ENCODE data around the gene TLE2.

The TLE2 gene

DNA sequence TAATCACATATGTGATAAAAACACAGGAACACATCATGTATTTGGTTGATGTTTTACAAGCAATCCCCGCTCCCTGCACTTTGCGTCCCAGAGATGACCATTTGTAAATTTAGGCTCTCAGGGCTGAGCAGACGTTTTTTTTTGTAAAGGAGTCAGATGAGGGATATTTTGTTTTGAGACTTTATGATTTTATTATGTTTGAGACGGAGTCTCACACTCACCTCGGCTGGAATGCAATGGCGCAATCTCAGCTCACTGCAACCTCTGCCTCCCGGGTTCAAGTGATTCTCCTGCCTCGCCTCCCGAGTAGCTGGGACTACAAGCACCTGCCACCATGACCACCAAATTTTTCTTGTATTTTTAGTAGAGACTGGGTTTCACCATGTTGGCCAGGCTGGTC lies 50.3 kb downstream of the TLE2 start:
- Histone ChIP-seq H3K36me3 (ENCODE audit: control insufficient read depth, insufficient read depth, low read length) (no peaks in the 10 kb centered on the region), H3K27ac (ENCODE audit: low read depth, low read length, severe bottlenecking) (no peak overlapping the region), H3K9me3 (ENCODE audit: control insufficient read depth, low read length) (no peaks in the 10 kb centered on the region), H3K4me3 (ENCODE audit: extremely low read depth, insufficient read depth, low read length, poor library complexity, severe bottlenecking) (no peak overlapping the region), H3K4me1 (ENCODE audit: control insufficient read depth, insufficient read depth, low read length, poor library complexity, severe bottlenecking) (peaks cover 8% of the 10 kb centered on the region)
- WGBS, 2 experiments (ENCODE audit: insufficient coverage in 2 of 2), result 81 to 87% methylated on average over 3 to 8 of the region's 9 CpGs

DNA sequence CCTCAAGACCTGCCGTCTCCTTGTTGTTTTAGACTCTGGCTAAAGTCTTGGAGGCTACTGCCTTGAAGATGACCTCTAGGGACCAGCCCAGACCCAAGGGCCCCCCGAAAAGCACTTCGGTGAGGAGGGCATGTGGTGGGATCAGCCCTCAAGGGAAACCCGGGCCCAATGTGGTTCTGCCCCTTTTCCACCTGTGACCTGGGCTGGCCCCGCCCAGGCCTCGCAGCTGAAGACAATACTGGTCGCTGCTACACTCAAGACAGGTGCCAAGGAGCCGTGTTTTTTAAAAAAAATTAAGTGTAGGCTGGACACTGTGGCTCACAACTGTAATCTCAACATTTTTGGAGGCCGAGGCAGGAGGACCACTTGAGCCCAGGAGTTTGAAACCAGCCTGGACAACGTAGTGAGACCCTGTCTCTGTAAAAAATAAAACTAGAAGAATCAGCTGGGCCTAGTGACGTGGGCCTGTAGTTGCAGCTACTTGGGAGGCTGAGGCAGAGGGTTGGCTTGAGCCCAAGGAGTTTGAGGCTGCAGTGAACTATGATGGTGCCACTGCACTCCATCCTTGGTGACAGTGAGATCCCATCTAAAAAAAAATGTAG lies 50.8 kb downstream of the TLE2 start:
- WGBS, 2 experiments (ENCODE audit: insufficient coverage in 2 of 2), result 68% methylated on average over 8 to 11 of the region's 11 CpGs
- no peak overlapping the region for H3K27ac ChIP-seq (ENCODE audit: low read depth, low read length, severe bottlenecking)
- H3K4me3 ChIP-seq (ENCODE audit: extremely low read depth, insufficient read depth, low read length, poor library complexity, severe bottlenecking), result no peak overlapping the region
- H3K4me1 ChIP-seq (ENCODE audit: control insufficient read depth, insufficient read depth, low read length, poor library complexity, severe bottlenecking), result peaks cover 8% of the 10 kb centered on the region
- no peaks in the 10 kb centered on the region for H3K9me3 ChIP-seq (ENCODE audit: control insufficient read depth, low read length)
- no peaks in the 10 kb centered on the region for H3K36me3 ChIP-seq (ENCODE audit: control insufficient read depth, insufficient read depth, low read length)

DNA sequence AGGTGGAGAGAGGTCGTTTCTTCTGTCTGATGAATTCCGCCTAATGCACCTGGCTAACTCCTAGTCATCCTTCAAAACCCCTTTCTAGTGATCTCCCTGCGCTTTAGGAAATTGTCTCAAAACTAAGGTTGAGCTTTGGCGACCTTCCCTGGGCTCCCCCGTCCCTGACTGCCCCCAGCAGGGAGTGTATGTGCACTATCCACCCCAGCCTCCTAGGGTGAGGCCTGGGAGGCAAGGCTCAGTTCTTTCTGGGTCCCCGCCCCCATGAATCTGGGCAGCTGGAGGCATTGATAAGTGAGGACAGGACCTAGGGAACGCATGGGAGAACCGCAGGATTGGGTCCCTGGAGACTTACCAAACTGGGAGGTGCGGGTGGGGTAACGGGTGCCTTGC lies 51.3 kb downstream of the TLE2 start:
- H3K36me3 ChIP-seq (ENCODE audit: control insufficient read depth, insufficient read depth, low read length), result no peaks in the 10 kb centered on the region
- H3K4me3 ChIP-seq (ENCODE audit: extremely low read depth, insufficient read depth, low read length, poor library complexity, severe bottlenecking), result peak overlapping the region; percentile 42
- H3K27ac ChIP-seq (ENCODE audit: low read depth, low read length, severe bottlenecking), result no peak overlapping the region
- H3K9me3 ChIP-seq (ENCODE audit: control insufficient read depth, low read length), result no peaks in the 10 kb centered on the region
- peaks cover 8% of the 10 kb centered on the region for H3K4me1 ChIP-seq (ENCODE audit: control insufficient read depth, insufficient read depth, low read length, poor library complexity, severe bottlenecking)
- WGBS, 2 experiments (ENCODE audit: insufficient coverage in 2 of 2), result 6 to 23% methylated on average over 7 to 8 of the region's 10 CpGs

DNA sequence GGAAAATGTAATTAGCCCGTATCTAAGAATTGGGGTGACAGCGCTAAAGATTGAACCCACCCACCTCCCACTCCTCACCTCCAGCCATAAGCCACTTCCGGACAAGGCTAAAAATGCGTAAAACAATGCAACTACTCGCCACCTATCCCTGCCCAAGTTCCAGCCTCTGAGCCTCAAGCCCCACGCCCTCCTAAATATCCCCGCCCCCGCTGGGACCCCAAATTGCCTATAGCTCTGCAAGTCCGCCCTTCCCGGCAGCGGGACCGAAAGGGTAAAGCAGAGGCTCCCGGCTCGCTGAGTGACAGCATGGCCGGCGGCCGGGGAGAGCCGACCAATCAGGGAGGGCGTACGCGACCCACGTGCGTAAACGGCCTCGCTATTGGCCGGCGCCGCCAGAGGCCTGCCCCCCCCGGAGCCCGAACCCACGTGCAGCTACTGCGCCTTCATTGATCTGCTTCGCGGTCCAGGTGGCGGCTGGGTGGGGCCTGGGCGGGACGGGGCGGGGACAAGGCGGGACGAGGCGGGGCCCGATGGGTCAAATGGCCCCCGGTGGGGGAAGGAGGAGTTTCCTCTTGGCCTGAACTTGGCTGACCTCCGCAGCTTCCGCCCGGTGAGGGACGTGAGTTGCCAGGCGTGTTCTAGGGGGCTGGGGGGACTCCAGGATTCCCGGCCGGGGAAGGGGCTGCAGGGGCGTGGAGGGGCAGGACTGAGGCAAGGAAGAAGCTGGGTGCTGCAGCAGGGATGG lies 51.9 kb downstream of the TLE2 start, which contains the start of gene TLE6:
Gene TLE6, plus strand, starts transcription at position 564 of the 745 bp plus-strand sequence. CDS start 670 bp downstream, outside the sequence.
- Histone ChIP-seq H3K4me3 (ENCODE audit: extremely low read depth, insufficient read depth, low read length, poor library complexity, severe bottlenecking) (peak within 1 kb of the TSS; percentile 42), H3K9me3 (ENCODE audit: control insufficient read depth, low read length) (no peaks in the 10 kb centered on the region), H3K4me1 (ENCODE audit: control insufficient read depth, insufficient read depth, low read length, poor library complexity, severe bottlenecking) (peaks cover 8% of the 10 kb centered on the region), H3K27ac (ENCODE audit: low read depth, low read length, severe bottlenecking) (no peak within 1 kb of the TSS), H3K36me3 (ENCODE audit: control insufficient read depth, insufficient read depth, low read length) (no peaks in the 10 kb centered on the region)
- 1% methylated on average over 42 to 44 of the region's 51 CpGs for WGBS, 2 experiments (ENCODE audit: insufficient coverage in 2 of 2)

DNA sequence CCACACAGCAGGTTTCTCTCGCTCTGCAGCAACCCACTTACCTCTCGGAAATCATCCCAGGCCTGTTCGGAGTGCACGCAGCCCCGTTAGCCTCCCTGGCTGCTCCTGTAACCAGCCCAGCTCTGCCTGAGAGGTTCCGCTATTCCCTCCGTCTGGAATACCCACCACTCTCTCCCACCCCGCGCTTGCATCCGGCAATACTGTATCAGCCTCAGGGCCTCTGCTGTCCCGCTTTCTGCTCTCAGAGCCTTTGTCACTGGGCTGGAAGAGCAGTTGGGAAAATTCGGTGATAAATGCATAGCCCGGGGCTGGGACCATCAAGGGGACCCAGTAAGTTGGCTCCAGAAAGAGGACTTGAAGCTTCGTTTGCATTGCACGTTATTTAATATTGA lies 52.5 kb downstream of the TLE2 start:
- no peaks in the 10 kb centered on the region for H3K9me3 ChIP-seq (ENCODE audit: control insufficient read depth, low read length)
- H3K4me1 ChIP-seq (ENCODE audit: control insufficient read depth, insufficient read depth, low read length, poor library complexity, severe bottlenecking), result peaks cover 8% of the 10 kb centered on the region
- 10 to 15% methylated on average over 8 to 12 of the region's 15 CpGs for whole genome bisulfite sequencing, 2 experiments (ENCODE audit: insufficient coverage in 2 of 2)
- no peak overlapping the region for H3K27ac ChIP-seq (ENCODE audit: low read depth, low read length, severe bottlenecking)
- H3K4me3 ChIP-seq (ENCODE audit: extremely low read depth, insufficient read depth, low read length, poor library complexity, severe bottlenecking), result peak overlapping the region; percentile 42
- no peaks in the 10 kb centered on the region for H3K36me3 ChIP-seq (ENCODE audit: control insufficient read depth, insufficient read depth, low read length)

DNA sequence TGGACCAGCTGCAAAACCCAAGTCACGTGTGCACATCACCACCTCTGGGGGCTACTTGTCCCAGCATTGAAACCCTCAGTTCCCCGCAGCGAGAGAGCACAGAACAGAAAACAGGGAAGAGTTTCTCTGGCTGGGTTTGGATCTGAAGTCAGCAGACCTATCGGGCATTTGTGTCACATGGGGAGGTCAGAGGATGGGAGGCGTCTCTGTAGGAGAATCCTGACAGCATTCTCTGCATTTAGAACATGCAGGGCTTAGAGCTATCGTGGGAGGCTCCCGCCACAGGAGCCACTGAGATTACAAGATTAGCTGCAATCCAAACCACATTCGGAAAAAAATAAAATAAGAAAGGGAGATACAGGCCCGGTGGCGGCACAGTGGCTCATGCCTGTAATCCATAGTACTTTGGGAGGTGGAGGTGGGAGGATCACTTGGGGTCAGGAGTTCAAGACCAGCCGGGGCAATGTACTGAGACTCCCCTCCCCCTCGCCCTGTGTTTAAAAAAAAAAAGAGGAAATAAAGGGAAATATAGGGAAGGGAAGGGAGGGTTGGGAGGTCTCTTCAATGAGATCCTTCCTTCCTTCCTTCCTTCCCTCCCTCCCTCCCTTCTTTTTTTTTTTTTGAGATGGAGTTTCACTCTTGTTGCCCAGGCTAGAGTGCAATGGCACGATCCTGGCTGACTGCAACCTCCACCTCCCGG lies 54.6 kb downstream of the TLE2 start:
- H3K27ac ChIP-seq (ENCODE audit: low read depth, low read length, severe bottlenecking), result no peak overlapping the region
- no peaks in the 10 kb centered on the region for H3K9me3 ChIP-seq (ENCODE audit: control insufficient read depth, low read length)
- WGBS, 2 experiments (ENCODE audit: insufficient coverage in 2 of 2), result 58 to 68% methylated on average over 6 to 12 of the region's 14 CpGs
- H3K36me3 ChIP-seq (ENCODE audit: control insufficient read depth, insufficient read depth, low read length), result no peaks in the 10 kb centered on the region
- no peak overlapping the region for H3K4me3 ChIP-seq (ENCODE audit: extremely low read depth, insufficient read depth, low read length, poor library complexity, severe bottlenecking)
- peaks cover 8% of the 10 kb centered on the region for H3K4me1 ChIP-seq (ENCODE audit: control insufficient read depth, insufficient read depth, low read length, poor library complexity, severe bottlenecking)

DNA sequence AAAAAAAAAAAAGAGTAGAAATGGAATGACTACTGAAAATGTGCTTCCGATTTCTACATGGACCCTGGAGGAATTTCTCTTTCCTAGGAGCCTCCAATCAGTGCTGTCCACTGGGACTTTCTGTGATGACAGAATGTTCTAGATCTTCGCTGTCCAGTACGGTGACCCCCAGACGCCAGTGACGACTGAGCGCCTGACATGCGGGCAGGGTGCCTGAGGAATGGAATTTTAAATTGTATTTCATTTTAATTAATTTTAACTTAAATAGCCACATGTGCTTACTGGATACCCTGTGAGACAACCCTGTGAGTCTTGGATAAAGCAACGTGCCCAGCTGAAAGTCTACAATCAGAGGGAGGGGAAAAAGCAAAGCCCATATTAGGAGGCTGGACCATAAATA lies 55.9 kb downstream of the TLE2 start:
- Histone ChIP-seq H3K27ac (ENCODE audit: low read depth, low read length, severe bottlenecking) (no peak overlapping the region), H3K4me1 (ENCODE audit: control insufficient read depth, insufficient read depth, low read length, poor library complexity, severe bottlenecking) (peaks cover 8% of the 10 kb centered on the region), H3K36me3 (ENCODE audit: control insufficient read depth, insufficient read depth, low read length) (no peaks in the 10 kb centered on the region), H3K9me3 (ENCODE audit: control insufficient read depth, low read length) (no peaks in the 10 kb centered on the region), H3K4me3 (ENCODE audit: extremely low read depth, insufficient read depth, low read length, poor library complexity, severe bottlenecking) (no peak overlapping the region)
- WGBS, 2 experiments (ENCODE audit: insufficient coverage in 2 of 2), result 77 to 83% methylated on average over 2 to 6 of the region's 8 CpGs

DNA sequence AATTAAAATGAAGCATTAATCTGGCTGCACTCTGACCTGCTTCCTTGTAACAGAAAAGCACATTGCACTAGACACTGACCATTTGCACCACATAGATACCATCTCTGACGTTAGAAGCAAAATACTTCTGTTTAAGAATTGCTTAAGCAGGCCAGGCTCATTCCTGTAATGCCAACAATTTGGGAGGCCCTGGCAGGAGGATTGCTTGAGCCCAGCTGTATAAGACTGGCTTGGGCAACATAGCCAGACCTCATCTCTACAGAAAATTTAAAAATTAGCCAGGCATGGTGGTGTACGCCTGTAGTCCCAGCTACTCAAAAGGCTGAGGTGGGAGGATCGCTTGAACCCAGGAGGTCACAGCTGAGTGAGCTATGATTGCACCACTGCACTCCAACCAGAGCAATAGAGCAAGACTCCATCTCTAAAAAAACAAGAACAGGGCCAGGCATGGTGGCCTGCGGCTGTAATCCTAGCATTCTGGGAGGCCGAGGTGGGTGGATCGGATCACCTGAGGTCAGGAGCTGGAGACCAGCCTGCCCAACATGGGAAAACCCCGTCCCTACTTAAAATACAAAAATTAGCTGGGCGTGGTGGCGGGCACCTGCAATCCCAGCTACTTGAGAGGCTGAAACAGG lies 58.8 kb downstream of the TLE2 start:
- Histone ChIP-seq H3K9me3 (ENCODE audit: control insufficient read depth, low read length) (no peaks in the 10 kb centered on the region), H3K36me3 (ENCODE audit: control insufficient read depth, insufficient read depth, low read length) (no peaks in the 10 kb centered on the region), H3K4me3 (ENCODE audit: extremely low read depth, insufficient read depth, low read length, poor library complexity, severe bottlenecking) (no peak overlapping the region), H3K27ac (ENCODE audit: low read depth, low read length, severe bottlenecking) (no peak overlapping the region), H3K4me1 (ENCODE audit: control insufficient read depth, insufficient read depth, low read length, poor library complexity, severe bottlenecking) (no peaks in the 10 kb centered on the region)
- 84 to 87% methylated on average over 8 to 9 of the region's 9 CpGs for WGBS, 2 experiments (ENCODE audit: insufficient coverage in 2 of 2)

DNA sequence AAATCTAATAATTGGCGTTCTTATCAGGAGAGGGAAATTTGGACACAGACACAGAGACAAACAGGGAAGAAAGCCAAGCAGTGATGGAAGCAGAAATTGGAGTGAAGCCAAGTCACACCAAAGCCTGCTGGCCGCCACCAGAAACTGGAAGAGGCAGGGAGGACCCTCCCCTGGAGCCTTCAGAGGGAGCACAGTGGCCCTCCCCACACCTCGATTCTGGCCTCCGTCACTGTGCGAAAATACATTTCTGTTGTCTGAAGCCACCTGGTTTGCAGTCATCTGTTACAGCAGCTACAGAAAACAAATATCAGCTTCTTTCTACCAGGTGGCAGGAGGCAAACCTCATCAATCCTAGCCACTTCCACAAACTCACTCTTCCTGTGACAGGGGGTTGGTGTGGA lies 60.0 kb downstream of the TLE2 start:
- 93% methylated on average over 5 of the region's 5 CpGs for WGBS, 2 experiments (ENCODE audit: insufficient coverage in 2 of 2)
- H3K36me3 ChIP-seq (ENCODE audit: control insufficient read depth, insufficient read depth, low read length), result no peaks in the 10 kb centered on the region
- no peak overlapping the region for H3K27ac ChIP-seq (ENCODE audit: low read depth, low read length, severe bottlenecking)
- H3K4me1 ChIP-seq (ENCODE audit: control insufficient read depth, insufficient read depth, low read length, poor library complexity, severe bottlenecking), result no peaks in the 10 kb centered on the region
- H3K4me3 ChIP-seq (ENCODE audit: extremely low read depth, insufficient read depth, low read length, poor library complexity, severe bottlenecking), result no peak overlapping the region
- no peaks in the 10 kb centered on the region for H3K9me3 ChIP-seq (ENCODE audit: control insufficient read depth, low read length)

DNA sequence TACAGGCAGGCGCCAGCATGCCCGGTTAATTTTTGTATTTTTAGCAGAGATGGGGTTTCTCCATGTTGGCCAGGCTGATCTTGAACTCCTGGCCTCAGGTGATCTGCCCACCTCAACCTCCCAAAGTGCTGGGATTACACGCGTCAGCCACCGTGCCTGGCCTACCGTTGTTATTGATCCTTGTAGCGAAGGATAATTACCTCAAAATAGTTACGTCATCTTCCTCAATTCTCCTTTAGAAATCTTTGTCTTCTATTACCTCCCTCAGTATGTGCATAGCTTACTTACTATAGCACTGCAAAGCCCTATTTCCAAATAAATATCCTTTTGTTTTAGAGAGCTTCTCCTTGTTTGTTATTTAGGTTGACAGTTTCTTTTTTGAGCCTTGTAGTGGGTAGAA lies 61.1 kb downstream of the TLE2 start:
- Histone ChIP-seq H3K36me3 (ENCODE audit: control insufficient read depth, insufficient read depth, low read length) (no peaks in the 10 kb centered on the region), H3K27ac (ENCODE audit: low read depth, low read length, severe bottlenecking) (no peak overlapping the region), H3K4me3 (ENCODE audit: extremely low read depth, insufficient read depth, low read length, poor library complexity, severe bottlenecking) (no peak overlapping the region), H3K9me3 (ENCODE audit: control insufficient read depth, low read length) (no peaks in the 10 kb centered on the region), H3K4me1 (ENCODE audit: control insufficient read depth, insufficient read depth, low read length, poor library complexity, severe bottlenecking) (no peaks in the 10 kb centered on the region)
- WGBS, 2 experiments (ENCODE audit: insufficient coverage in 2 of 2), result 83% methylated on average over 7 to 8 of the region's 8 CpGs

Measured in mesodermal cell (in vitro differentiated cells).